Dermis blood vessel endothelial cell (primary cell): ENCODE data around the gene SDHB. TPM values are rescaled to one million over a fixed set of nuclear protein-coding genes. Genes with fewer than 3 reads are reported as not detected.

Experiments used
- DNase-seq: peaks from one replicate; pipeline ENCODE4 v3.0.0; 2010
- total RNA-seq: library from RNA; depleted of rRNA; stranded (reverse); fragments of >200 nt; gene quantifications from 2 replicates; pipeline ENCODE4 v1.2.3, GENCODE V29; 2014

SDHB gene
- 116 and 129 TPM in 2 replicates for total RNA-seq

GRCh38 chr1:17053685-17054410 lies at the start of gene SDHB:
Gene SDHB (minus strand): TSS chr1:17054032. CDS start chr1:17054019, 13 bp downstream.
- peak; percentile 99 for DNase-seq

- DNase-seq = no peak
Observed at GRCh38 chr1:17102232-17102631, 48.4 kb upstream of the SDHB start.

- no peak for DNase-seq
Observed at GRCh38 chr1:17101261-17101660, 47.4 kb upstream of the SDHB start.

GRCh38 chr1:17099616-17100340 lies 45.9 kb upstream of the SDHB start:
- no peak for DNase-seq

GRCh38 chr1:17098446-17099317 lies 44.9 kb upstream of the SDHB start:
- DNase-seq = no peak

- no peak for DNase-seq
Observed at GRCh38 chr1:17097787-17098186, 44.0 kb upstream of the SDHB start.

GRCh38 chr1:17097147-17097546 lies 43.3 kb upstream of the SDHB start:
- DNase-seq = no peak

GRCh38 chr1:17096584-17096983 lies 42.8 kb upstream of the SDHB start:
- no peak for DNase-seq

- DNase-seq = no peak
Observed at GRCh38 chr1:17095141-17095540, 41.3 kb upstream of the SDHB start.

GRCh38 chr1:17094664-17095063 lies 40.8 kb upstream of the SDHB start:
- DNase-seq = no peak

- DNase-seq = no peak
Observed at GRCh38 chr1:17093822-17094393, 40.1 kb upstream of the SDHB start.

GRCh38 chr1:17091252-17091651 lies 37.4 kb upstream of the SDHB start:
- no peak for DNase-seq

- DNase-seq = no peak
Observed at GRCh38 chr1:17089506-17089905, 35.7 kb upstream of the SDHB start.

- no peak for DNase-seq
Observed at GRCh38 chr1:17086751-17087150, 32.9 kb upstream of the SDHB start.

- DNase-seq = no peak
Observed at GRCh38 chr1:17084787-17085186, 31.0 kb upstream of the SDHB start.

- DNase-seq = no peak
Observed at GRCh38 chr1:17082761-17083160, 28.9 kb upstream of the SDHB start.

GRCh38 chr1:17081439-17081838 lies 27.6 kb upstream of the SDHB start:
- no peak for DNase-seq

- no peak for DNase-seq
Observed at GRCh38 chr1:17080880-17081279, 27.0 kb upstream of the SDHB start.

GRCh38 chr1:17080085-17080759 lies 26.4 kb upstream of the SDHB start:
- DNase-seq = no peak

- no peak for DNase-seq
Observed at GRCh38 chr1:17078991-17079868, 25.4 kb upstream of the SDHB start.
